Ecto neural progenitor cell (in vitro differentiated cells): Measurements from ENCODE around the gene KEAP1.

Source experiments
- DNase-seq: peaks from one replicate; pipeline ENCODE4 v3.0.0-alpha.2; 2018; ENCODE audit warnings: low spot score

Gene KEAP1

DNA sequence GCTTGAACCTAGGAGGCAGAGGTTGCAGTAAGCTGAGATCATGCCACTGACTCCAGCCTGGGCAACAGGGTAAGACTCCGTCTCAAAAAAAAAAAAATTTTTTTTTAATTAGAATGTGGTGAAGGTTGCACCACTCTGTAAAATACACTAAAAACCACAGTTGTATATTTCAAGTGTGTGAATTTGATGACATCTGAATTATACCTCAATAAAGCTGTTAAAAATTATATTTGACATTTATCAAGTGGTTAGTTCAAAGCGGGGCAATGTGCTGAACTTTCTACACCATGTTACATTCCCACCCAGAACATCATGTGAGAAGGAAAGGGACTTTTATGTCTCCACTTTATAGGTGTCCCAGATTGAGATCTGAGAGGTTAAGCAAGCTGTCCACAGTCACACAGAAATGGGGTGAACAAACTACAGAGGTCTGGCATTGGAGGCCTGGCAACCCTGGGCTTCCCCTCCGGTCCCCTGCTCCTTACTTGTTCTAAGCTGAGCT, 20.0 kb upstream of the KEAP1 start:
- no peak for DNase-seq

DNA sequence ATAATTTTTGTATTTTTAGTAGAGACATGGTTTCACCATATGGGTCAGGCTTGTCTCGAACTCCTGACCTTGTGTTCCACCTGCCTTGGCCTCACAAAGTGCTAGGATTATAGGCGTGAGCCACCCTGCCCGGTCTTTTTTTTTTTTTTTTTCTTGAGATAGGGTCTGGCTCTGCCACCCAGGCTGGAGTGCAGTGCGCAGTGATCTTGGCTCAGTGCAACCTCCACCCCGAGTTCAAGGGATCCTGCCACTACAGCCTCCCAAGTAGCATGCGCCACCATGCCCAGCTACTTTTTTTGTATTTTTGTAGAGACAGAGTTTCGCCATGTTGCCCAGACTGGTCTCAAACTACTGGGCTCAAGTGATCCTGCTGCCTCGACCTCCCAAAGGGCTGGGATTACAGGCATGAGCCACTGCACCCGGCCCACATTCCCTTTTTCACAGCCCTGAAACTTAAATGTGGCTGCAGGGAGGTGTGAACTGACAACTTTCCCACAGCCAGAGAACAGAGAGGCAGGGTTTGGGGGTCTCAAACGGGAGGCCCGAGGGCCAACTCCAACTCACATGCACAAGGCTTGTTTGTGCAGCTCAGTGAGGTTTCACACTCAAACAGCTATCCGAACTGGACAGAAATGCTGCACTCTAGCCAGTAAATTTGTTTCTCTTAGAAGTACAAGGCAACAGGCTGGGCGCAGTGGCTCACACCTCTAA, 18.5 kb upstream of the KEAP1 start:
- no peak for DNase-seq

DNA sequence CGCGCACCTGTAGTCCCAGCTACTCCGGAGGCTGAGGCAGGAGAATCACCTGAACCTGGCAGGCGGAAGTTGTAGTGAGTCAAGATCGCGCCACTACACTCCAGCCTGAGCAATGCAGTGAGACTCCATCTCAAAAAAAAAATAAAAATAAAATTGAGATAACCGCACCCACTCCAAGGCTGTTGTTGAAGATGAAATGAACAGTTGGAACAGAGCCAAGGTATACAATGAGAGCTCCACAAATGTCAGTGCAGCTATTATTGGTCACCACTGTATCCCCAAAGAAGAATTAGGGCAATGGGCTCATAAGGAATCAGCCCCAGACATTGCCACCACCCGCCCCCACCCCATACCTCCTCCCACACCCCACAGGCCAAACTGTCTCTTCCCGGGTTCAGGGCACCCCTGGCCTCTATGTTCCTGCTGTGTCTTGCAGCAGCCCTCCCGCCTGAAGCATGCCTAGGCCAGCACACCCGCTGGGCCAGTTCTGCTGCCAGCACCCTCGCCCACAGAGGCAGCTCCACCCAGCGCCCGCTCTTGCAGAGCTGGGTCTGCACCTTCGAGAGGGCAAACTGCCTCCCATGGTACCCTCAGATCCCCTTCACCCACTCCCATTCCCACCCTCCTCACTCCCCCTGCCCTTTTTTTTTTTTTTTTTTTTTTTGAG, 17.6 kb upstream of the KEAP1 start:
- DNase-seq = no peak

DNA sequence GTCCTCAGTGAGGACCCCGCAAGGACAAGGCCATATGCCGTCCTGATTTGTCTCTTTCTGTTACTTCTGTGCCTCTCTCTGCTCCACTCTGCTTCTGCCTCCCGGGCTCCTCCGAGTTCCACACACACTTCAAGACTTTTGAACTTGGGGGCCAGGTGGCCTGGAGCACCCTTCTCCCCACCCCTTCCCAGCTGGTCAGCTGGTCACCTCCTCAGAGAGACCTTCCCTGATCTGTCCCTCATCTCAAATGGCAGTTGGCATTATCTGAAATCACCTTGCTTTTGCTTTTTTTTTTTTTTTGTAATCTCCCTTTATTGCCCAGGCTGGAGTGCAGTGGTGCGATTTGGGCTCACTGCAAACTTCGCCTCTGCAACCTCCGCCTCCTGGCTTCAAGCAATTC, 16.3 kb upstream of the KEAP1 start:
- no peak for DNase-seq

DNA sequence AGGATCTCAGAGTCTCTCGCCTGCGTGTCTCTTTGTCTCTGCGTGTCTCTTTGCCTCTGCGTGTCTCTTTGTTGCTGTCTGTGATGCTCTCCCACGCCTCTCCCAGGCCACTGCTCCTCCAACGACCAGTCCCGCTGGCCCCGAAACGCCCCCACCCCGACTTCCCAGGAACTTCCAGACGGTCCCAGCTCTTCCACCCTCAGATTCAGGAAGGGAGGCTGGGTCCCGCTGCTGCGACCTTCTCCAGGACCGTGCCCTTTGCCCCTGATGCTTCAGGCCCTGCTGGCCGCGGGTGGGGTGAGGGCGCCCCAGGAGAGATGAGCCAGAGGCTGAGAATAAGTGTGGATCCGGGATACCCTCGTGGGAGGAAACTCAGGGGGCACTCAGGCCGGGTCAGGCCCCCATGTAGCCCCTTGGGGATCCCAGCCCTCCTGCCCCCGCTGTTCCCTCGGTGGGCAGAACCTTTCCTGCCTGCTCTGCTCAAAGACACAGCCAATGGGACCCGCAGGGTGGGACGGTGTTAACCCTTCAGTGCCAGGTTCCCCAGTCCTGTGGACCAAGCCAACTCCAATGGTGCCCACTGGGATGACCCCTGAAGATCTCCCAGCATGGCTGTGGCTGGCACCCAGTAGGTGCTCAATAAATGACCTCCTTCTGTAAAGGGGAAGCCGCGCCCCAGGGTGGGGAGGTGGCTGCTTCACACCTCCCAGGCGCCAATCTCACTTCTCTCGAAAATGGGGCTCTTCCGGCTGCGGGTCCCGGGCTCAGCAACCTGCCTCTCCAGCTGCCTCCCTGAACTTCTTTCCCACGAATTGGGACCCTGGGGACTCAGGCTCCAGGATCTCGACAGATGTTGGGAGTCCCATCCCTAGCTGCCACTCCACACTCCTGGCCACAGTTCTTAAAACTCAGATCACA, 15.5 kb upstream of the KEAP1 start:
- peak; percentile 58 for DNase-seq

DNA sequence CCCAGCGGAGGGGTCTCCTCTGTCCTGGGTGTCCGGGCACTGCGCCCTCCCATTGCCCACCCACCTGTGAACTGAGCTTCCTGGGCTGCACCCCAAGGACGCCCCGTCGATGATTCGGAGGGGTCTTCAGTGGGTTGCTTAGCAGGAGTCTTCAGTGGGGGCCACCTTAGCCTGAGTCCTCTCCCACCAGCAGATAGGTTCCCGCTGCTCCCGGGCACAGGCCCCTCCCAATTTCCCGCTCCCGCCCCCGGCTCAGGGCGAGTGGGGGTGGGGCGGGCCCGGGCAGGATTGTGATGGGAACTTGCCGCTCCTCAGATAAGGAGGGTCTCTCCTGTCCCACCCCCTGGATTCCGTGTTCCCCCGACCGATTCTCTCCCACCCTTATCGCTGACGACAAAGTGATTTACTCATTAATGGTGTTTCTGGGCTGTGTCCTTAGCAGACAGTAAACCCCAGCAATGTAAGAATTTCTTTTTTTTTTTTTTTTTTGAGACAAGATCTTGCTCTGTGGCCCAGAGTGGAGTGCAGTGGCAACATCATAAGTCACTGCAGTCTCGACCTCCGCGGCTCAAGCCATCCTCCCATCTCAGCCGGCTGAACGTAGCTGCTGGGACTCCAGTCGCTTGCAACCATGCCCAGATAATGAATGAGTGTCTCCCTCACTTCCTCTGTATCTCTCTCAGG, 14.7 kb upstream of the KEAP1 start:
- peak; percentile 64 for DNase-seq

DNA sequence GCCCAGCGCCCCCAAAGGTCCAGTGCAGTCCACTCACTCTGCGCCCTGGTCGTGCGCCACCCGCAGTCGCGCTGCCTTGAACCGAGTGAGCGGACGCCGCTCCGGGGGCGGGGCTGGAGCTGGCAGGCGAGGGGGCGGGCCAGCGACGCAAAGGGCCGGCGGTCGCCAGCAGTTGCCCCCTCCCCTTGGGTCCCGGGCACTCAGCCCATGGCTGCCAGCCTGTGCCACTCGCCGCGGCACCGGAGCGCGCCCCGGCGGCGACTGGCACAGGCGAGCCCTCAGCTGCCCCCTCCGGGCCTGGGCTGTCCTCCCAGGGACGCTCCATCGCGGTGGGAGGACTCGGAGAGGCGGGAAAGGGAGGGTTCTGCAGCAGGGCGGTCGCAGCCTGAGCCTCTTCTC, 14.2 kb upstream of the KEAP1 start, which contains the start of gene S1PR5:
TSS of gene S1PR5 (minus strand) at position 87 of the 399 bp plus-strand sequence. CDS start 2,436 bp downstream, outside the sequence.
- DNase-seq = peak; percentile 65

DNA sequence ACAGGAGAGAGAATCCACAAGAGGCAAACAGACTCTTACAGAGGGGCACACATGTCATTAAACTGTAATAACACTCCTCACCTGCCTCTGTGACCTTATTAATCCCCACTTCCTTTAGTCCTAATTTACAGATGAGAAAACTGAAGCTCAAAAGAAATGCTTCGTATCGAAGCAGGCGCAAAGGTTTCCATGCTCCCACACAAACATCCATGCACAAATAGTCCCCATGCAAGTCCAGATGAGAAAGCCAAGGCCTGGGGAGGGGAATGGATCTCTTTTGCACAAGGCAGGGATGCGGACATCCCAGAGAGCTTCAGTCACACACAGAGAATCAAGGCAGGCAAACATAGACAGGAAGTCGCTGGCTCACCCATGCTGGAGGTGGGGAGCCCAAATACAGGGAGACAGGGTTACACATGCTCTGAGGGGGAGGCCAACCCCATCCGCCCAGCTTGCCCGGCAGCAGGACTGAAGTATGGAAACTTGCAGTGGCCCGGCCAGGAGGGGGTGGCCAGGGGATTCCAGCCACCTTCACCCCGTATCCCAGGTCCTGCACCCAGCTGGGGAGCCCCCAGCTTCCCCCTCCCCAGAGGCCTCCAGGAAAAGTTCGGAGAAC, 13.6 kb upstream of the KEAP1 start:
- no peak for DNase-seq

DNA sequence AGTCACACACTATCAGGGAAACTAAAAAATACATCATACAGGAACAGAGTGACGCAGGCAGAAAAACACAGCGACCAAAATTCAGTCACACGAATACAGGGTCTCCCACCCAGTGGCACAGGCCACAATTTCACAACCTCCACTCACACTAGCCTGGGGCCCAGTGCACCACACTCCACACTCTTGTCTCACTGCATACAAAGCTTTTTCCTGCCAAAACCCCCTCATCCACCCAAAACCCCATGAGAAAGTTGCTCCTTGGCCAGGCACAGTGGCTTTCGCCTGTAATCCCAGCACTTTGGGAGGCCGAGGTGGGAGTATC, 12.9 kb upstream of the KEAP1 start:
- DNase-seq = no peak

DNA sequence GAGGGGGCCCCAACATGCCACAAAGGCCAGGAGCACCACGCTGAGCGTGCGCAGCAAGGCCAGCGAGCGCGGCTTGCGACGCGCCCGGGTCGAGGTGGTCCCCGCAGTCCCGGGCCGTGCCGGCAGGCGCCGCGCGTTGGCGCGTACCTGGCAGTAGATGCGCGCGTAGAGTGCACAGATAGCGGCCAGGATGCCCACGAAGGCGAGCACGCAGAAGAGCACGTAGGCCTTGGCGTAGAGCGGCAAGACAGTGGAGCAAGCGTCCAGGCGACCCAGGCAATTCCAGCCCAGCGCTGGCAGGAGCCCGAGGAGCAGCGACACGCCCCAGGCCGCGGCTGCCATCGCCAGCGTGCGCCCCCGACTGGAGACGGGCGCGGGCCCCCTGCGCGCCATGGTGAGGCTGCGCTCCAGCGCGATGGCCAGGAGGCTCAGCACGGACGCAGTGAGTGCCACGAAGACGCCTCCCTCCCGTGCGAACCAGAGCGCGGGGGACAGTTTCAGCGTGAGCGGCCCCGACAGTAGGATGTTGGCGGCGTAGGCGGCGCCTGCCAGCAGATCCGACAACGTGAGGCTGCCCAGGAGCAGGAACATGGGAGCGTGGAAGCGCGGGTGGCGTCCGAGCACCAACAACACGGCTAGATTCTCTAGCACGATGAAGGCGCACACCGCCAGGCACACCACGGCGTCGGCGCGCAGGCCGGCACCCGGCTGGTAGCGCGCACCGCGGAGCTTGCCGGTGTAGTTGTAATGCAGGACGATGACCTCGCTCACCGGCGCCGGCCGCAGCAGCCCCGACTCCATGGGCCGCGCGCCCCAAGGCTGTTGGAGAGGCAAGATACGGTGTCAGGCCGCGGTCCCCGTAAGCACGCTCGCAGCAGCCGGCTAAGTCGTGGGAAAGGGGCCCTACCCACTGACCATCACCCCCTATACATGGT, 11.3 kb upstream of the KEAP1 start:
- DNase-seq = peak; percentile 77

DNA sequence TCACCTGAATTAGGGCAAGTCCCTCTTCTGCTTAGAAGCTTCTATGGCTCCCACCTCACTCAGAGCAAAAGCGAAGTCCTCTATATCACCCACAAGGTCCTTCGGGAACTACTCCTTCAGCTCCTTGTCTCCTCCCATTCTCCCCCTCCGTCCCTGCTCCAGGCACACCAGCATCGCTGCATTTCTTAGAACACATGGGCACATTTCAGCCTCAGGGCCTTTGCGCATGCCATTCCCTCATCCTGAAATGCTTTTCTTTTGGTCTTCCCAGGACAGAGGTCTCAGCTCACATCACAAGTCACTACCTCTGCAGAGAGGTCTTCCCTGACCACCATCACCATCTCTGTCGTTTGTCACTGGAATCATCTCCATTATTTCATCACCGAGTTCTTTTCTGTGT, 10.1 kb upstream of the KEAP1 start:
- DNase-seq = no peak

DNA sequence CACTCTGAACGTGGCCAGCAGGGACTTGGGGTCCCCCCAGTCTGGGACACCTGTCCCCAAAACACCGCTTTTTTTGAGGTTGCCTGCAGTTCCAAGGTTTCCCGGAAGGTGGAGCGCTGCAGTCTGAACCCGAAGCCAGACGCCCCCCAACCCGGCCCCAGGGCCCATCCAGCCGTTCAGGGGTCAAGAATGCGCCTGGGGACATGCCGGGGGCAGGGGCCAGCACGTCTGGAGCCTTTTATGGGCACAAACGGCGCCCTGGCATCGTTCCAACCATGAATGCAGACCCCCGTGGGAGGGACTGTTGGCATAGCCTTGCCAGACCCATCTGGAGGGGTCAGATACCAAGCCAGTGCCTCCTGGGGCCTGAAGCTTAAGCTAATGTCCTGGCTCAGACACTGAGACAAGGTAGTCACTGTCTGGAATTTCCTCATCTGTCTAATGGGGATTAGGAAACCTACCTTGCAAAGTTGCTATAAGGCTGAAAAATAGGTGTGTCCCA, 7.2 kb upstream of the KEAP1 start:
- DNase-seq = peak; percentile 76

DNA sequence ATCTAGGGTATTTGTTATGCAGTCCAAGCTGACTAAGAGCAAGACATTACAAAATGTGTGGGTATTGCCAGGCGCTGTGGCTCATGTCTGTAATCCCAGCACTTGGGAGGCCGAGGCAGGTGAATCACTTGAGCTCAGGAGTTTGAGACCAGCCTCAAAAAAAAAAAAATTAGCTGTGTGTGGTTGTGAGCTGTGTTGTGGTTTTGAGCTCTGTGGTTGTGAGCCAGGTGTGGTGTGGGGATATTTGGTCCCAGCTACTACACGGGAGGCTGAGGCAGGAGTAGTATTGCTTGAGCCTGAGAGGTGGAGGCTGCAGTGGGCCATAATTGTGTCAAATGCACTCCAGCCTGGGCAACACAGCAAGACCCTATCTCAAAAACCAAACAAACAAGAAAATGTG, 5.6 kb upstream of the KEAP1 start:
- no peak for DNase-seq

DNA sequence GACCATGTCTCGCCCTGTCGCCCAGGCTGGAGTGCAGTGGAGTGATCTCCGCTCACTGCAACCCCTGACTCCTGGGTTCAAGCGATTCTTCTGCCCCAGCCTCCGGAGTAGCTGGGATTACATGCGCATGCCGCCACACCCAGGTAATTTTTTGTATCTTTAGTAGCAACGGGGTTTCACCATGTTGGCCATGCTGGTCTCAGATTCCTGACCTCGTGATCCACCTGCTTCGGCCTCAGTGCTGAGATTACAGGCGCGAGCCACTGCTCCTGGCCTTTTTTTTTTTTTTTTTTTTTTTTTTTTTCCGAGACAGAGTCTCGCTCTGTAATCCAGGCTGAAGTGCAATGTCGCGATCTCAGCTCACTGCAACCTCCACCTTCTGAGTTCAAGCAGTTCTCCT, 4.9 kb upstream of the KEAP1 start:
- DNase-seq = no peak

DNA sequence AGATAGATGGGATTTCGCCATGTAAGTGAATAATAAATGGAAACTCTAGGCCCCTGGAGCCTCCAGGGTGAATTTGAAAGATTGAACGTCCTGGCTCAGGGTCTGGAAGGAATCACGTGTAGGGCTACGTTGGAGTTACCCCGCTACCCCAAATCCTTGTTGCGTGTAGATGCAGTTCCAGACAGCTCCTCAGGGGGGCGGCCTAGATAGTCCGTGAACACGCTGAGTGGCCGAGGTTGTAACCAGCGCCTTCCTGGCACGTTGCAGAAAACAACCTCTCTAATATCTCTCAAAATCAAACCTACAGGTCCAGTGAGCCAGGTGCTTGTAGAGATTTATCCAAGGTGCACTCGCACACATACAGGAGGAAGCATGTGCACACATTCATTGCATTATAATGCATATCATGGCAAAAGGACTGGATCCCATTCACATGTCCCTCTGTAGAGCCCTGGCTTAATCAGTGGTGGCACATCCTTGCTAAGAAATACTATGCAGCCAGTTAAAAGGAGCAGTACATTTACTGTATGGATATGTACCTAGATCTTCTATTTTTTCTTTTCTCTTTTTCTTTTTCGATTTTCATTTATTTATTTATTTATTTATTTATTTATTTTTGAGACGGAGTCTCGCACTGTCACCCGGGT, 2.5 kb upstream of the KEAP1 start:
- DNase-seq = peak; percentile 82

DNA sequence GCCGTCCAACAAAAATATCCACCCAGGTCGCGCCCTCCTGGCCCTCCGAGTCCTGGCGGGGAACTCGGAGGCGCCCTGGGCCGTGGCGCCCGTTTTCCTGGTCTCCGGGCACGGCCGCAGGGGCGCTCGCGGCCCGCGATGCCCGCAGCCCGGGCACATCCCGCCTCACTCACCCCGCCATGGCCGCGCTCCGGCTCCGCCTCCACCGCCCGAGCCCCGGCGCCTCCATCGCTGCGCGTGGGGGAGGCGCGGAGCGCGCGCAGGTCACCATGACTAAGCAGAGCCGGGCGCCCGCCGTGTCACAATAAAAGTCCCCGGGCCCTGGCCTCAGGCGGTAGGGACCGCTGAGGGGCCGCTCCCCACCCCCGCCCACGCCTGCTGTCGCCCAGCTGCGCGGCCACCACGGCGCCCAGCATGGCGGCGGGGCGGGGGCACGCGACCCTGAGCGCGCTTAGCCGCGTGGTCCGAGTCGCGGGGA, 593 bp downstream of the KEAP1 start:
- peak; percentile 91 for DNase-seq

DNA sequence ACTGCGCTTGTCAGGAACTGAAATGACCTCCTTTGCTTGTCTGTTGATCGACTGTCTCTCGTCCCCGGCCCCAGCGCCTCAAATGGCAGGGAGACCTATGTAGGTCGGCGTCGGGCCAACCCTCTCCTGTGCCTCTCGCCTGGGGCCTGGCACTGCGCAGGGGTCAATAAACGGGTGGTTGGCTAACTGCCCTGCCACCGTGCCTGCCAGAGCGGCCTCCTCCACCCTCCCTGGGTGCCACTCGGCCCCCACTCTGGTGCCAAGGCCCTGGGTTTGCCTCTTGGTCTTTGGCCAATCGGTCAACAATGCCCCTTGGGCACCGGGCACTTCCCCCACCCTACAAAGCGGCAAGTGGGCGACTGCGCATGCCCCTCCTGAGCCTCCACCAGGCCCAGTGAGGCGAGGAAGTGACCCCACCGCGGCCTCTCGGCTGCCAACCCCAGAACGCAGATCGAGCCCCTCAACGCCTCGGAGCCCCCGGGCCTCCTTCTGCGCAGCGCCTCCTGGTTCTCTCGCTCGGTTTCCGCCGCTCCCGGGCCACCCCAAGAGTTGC, 1.1 kb downstream of the KEAP1 start:
- peak; percentile 71 for DNase-seq

DNA sequence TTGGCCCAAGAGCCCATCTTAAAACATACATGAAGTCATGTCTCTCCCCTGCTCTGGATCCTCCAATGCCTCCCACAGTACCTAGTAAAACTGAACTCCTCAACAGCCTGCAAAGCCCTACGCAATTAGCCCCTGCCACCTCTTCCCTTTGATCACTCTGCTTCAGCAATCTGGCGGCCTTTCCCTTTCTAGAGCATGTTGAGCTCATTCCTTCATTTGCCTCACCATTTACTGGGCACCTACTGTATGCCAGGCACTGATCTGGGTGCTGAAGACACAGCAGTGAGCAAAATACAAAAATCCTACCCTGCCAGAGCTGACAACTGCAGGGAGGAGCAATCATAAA, 2.9 kb downstream of the KEAP1 start:
- no peak for DNase-seq

DNA sequence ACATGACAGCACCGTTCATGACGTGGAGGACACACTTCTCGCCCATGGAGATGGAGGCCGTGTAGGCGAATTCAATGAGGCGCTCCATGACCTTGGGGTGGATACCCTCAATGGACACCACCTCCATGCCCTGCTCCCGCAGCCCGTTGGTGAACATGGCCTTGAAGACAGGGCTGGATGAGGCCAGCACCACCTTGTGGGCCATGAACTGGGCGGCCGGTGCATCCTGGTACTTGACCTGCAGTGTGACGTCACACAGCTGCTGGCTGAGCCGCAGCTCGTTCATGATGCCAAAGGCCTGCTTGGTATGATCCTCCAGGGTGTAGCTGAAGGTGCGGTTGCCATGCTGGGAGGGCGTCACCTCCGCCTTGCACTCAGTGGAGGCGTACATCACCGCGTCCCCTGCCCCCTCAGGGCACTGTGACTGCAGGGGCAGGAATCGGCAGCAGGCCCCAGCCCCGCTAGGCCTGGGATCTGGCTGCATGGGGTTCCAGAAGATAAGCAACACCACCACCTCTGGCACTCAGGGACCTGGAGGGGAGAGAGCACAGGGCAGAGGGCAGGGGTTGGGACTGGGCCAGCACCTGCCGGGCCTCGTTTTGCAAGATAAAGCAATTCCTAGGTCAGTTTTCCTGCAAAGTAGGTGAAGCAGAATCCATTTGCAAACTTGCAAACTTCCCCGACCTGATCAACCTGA, 3.5 kb downstream of the KEAP1 start:
- no peak for DNase-seq
